HG02642 (cell line): ENCODE data around the gene JPH2.

ENCODE experiments used
- ATAC-seq: cut with Tn5 transposase; IDR thresholded peaks from one replicate; pipeline ENCODE4 v1.9.1; 2021; ENCODE audit warnings: mild to moderate bottlenecking; ENCODE audit not compliant: unreplicated experiment, poor library complexity

JPH2 gene

DNA sequence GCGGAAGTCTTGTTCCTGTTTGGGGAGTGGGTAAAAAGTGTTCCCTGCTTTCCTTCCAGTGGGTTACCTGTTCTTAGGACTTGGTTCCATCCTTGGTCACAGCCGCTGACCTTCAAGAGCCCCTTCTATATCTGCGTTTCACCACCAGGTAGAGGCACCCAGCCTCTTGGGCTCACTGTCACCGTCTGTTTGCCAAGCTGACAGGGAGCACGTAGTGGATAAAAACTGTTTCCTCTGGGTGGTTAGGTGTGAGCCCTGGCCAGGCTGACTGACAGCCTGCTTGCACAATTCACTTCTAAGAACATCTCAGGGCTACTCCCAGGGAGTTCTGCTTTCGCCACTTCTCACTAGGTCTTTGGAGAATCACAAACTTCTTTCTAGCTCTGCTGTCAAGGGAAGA is 1.8 kb upstream of the JPH2 start:
- ATAC-seq = no peak

DNA sequence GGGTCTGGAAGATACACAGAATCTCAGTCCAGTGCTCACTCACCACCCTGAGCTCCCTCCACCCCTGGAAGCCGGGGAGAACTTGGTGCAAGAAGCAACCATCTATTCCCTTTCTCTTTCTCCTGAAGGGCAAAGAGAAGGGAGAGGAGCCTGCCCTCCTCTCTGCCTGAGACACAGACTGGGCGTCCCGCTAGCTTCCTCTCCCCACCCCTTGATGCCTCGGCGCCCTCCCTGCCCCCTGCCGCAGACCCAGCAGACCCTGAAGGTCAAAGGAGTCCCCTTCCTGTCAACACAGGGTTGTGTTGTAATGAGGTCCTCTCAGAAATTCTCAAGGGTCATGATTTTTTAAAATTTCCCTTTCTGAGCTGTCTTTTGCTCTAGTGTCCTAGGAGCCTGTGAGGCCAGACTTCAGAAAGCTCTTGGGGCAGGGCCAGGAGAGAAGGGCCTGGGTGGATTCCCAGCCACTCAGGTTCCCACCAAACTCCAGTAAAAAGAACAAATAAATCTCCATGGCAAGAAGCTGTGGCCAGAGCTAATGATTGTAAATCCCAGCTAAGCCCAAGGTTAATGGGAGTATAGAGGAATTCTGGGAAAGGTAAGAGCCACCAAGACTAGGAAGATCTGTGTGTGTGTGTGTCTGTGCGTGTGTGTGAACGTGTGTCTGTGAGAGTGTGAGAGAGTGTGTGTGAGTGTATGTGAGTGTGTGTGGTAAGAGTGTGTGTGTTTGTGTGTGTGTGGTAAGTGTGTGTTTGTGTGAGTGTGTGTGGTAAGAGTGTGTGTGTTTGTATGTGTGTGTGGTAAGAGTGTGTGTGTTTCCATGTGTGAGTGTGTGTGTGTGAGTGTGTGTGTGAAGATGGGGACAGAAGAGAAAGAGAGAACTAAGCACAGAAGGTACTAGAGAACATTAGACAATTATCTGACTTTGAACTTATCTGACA is 1.1 kb upstream of the JPH2 start:
- no peak for ATAC-seq

DNA sequence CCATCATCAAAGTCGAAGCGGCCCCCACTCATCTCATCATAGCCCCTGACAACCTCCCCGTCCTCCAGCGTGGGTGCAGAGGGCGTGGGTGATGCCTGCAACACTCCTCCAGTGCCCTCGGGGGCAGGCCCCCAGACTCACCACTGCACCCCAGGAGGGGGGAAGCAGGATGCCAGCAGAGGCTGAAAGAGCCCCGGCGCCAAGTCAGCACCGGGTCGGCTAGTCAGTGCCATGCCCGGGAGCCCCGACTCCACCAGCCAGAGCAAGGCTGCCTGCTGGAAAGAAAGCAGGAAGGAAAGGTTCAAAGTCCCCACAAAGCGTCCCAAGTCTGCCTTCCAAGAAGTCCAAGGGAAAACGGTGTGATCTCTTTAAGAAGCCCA is 324 bp downstream of the JPH2 start:
- ATAC-seq = no peak

DNA sequence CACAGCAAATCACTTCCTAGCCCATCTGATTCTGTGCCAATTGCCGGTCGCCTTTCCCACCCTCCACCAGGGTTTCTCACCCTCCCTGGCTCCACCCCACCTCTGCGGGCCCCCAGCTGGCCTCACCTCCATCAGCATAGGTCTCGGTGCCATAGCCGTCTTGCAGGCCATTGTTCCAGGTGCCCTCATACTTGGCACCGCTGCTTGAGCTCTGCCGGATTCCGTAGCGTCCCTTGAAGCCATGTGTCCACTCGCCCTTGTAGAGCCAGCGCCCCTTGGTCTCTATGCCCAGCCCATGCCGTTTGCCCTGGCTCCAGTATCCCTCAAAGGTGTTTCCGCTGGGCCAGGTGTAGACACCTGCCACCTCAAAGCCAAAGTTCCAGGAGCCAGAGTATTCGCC is 787 bp downstream of the JPH2 start:
- no peak for ATAC-seq

DNA sequence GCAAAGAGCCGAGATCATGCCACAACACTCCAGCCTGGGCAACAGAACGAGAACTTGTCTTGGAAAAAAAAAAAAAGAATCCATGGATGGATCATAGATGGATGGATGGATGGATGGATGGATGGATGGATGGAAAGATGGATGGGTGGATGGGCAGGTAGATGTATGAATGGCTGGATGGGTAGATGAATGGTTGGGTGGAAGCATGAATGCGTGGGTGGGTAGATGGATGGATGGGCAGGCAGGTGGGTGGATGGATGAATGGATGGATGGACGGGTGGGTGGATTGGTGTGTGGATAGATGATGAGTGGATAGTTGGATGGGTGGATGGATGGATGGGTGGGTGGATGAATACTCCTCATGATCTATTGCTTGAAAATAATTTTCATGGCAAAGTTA is 1.4 kb downstream of the JPH2 start:
- no peak for ATAC-seq

DNA sequence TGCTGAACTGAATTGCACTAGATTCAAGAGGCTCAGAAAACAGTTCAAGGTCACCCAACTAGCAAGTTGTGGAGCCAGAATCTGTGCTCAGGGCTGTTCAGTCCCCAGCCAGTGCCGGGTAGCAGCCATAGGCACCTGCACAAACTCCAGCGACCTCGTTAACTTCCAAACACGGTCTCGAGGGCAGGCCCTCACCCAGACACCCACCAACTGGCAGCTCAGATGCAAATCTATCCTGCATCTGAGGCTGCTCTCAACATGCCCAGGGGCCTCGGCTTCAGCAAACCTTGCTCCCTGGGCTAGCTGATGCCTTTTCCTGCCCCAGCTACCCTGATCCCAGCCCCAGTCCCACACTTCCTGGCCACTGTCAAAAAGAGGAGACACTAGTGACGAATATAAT is 3.7 kb downstream of the JPH2 start:
- ATAC-seq = no peak

DNA sequence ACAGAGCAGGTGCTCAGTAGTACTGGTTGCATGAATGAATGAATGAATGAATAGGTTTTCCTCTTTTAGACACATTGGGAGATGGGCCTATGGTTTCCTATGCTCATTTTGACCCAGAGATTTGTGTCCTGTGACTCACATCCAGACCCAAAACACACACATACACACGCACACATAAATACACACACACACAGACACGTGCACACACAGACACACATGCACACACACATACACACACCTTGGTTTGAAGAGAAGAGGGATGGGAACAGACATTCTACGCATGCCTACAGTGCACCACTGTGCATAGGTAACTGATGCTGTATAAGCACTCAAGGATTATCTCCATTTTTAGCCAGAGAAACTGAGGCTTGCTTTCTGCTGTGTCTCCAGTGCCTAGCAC is 4.1 kb downstream of the JPH2 start:
- ATAC-seq = no peak

DNA sequence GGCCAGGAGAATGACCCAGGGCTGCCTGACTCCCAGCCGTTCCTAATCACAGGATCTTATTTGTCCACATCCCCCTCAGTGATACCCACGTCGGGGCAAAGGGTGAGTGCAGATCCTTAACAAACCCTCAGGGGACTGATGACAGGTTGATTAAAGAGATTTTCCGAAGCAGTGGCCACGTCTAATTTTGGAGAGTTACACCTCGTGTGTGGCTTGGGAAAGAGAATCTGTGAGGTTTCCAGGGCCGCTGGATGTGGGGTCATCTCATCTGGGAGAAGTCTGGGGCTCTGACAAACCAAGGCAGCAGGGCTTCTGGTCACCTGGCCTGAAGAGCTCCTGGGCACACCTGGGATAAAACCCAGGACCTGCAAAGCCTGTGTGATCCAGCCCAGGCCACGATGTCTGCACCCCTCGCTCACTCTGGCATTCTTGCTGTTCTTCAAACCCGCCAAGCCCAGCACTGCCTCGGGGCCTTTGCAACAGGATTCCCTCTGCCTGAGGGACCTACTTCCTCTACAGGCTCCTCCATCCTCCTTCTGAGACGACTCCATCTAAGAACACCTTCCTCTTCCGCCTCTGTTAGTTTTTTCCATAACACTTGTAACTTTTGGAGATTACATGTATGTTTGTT is 4.7 kb downstream of the JPH2 start:
- no peak for ATAC-seq

DNA sequence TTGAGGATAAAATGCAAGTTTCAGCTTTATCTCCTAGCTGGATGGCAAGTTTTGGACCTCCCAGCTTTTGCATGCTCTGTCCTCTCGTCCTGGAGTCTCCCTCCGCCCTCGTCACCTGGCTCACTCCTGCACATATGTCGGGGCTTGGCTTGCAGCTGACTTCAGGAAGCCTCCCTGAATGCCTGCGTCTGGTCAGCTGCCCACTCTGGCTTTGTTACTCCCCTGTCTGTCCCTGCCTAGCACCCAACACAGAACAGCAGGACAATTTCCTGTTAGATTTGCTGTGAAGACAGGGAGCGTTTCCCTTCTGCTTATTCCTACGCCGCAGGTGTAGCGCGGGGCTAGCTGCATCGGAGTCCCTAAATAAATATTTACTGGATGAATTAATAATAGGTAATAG is 5.4 kb downstream of the JPH2 start:
- ATAC-seq = no peak

DNA sequence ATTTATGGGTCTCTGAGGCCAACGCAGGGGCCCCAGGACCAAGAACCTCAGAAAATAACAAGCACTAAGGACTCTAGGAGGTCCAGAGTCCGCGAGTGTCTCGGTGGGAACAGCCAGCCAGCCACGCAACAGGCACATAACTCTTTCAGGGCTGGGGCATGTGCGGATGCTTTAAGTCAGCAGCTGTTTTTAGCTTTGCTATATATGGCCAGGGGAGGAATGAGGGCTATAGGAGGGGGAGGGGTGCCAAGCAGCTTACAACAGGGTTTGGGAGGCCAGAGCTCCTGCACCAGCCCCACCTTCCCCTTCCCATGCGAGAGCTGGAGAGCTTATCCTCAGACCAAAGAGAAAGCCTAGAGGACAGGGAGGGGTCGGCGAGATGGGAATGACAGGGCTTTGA is 6.2 kb downstream of the JPH2 start:
- ATAC-seq = no peak

DNA sequence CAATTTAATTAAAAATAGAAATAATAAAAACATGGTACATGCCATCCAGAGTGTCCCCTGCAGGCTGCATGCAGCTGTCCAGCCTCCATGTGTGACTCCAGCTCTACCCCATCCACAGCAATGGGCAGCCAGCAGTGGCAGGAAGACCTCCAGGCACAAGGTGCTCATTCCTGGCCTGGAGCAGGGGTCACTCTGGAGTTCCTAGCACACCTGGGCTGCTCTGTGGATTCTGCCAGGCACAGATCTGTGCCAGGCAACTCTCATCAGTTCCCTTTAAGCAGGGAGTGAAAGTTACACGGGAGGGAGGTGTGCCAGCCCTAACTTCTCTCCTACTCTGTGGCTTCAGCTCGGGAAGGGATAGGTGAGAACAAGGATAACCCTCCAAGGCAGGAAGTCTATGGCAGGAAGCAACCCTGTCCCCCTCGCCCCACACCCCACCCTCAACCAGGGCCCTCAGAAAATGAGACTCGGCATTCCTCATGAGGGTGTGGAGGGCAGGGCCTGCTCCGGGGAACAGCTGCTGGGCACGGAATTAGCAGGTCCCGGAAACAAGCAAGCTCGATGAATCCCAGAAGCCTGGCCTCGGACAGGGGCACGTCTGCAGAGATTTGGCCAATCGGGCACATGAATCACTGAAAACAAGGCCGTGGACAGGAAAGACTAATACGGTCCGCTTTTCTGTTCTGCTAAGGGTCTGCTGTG is 10.0 kb downstream of the JPH2 start:
- ATAC-seq = no peak

DNA sequence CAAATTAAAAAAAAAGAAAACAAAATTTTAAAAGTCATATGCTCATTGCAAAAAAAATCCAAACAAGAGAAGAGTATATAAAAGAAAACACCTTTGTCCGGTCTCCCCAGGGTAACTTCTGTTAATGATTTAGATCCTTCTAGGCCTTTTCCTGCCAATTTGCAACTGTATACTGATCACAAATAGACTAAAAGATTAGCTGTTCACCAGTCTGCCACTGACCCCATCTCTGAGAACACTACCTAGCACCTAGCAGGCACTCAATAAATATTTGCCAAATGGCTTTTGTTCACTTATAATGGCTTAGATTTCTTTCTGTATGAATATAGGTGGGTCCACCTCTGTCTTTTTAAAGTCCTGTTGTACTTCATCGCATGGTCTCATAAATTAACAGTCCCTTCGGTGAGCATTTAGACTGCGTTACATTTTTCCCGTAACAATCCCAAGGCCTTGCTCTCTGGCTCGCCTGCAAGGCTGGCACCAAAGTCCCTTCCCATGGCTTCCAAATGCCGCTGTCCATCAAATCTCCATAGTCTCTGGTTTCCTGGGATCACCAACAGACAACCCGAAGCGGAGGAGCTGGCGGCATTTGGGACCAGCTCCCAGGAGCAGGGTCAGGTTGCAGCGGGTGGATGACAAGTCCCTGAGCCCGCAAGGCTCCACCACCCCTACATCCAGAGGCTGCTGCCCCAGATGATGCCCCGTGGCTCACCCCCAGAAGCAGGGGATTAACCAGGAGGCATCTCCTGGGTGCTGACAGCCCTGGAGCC is 11.8 kb downstream of the JPH2 start:
- ATAC-seq = no peak

DNA sequence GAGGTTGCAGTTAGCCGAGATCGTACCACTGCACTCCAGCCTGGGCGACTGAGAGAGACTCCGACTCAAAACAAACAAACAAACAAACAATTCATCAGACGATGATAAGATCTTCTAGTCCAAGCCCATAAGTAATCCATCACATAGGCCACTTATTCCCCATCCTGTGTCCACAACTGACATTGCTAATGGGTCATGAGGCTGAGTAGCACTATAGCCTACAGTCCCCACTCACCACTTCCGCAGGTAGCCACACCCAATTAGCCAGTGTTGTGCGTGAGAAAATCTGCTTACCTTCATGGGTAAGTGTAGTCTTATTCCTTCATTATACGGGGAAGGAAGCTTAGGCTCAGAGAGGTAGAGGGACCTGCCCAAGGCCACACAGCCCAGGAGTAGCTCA is 13.1 kb downstream of the JPH2 start:
- no peak for ATAC-seq

DNA sequence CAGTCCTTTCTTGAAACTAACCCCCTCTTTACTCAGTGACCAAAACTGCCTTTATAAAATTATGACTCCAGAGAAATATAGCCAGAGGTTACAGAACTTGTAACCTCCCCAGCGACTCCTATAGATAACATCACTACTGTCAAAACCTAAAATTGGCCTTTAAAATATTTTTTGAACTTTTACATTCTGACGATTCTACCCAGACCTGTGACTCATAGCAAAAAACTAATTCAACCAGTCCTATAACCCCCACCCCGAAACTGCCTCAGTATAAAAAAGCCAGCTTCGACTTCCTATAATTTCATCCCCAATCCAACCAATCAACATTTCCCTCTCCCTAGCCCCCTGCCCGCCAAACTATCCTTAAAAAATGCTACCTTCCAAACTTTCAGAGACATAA is 13.9 kb downstream of the JPH2 start:
- no peak for ATAC-seq

DNA sequence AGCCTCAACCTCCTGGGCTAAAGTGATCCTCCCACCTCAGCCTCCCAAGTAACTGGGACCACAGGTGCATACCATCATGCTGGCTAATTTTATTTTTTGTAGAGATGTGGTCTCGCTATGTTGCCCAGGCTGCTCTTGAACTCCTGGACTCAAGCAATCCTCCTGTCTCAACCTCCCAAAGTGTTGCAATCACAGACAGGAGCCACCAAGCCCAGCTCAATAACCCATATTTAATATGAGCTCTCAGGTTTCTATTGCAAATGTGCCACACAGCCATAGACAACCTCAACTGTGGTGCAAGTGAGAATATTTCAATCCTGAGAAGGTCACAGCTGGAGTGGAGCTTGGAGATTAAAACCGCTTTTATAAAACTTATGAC is 14.4 kb downstream of the JPH2 start:
- no peak for ATAC-seq

DNA sequence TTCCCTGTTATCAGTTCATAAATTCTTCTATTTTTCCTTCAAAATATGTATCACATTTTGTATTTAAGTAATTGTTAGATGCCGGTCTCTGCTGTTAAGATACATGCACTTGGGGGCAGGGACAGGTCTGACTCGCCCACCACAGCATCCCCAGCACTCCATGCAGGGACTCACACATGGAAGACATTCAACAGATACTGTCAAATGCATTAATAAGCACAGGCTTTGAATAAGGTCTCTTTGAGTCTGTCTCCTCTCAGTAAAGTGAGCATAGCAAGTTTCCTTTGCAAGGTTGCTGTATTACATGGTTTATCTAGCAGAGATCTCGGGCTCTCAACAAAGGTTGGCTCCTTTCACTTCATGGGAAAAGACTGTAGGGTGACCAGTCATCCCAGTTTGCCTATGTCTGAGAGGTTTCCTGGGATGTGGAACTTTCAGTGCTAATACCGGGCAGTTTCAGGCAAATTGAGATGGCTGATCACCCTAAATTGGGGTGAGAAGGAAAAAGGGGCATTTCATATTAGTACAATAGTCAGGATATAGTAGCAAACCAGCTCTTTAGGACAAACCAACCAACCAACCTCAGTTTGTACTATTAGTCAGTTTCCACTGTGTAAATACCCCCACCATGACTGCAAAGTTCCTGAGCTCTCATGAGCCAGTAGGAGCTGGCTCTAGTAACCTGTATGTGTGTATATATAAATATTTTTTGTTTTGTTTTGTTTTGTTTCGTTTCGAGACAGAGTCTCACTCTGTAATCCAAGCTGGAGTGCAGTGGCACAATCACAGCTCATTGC is 15.0 kb downstream of the JPH2 start:
- ATAC-seq = no peak

DNA sequence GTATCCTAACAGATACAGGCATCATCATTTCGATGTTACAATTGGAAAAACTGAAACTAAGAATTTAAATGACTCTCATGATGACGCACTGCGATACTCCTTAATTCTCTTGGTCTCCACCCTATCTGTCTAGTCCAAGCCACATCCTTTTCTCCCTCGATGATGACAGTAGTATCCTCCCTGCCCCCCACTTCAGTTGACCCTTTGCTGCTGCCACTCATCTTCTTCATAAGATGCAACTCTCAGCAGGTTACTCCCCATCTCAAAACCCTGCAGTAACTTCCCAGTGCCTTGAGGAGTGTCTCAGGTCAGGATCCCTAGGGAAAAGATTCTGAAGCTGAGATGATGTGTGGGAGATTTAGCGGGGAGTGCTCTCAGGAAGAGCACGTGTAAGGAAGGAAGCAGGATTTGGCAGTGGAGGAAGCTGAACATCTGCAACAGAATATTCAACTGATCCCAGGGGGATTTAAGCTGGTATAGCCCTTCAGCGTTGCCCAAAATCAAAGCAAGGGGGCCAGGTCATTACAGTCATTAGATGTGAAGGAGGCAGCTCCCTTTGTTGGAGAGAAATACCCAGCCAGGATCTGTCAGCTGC is 16.1 kb downstream of the JPH2 start:
- no peak for ATAC-seq

DNA sequence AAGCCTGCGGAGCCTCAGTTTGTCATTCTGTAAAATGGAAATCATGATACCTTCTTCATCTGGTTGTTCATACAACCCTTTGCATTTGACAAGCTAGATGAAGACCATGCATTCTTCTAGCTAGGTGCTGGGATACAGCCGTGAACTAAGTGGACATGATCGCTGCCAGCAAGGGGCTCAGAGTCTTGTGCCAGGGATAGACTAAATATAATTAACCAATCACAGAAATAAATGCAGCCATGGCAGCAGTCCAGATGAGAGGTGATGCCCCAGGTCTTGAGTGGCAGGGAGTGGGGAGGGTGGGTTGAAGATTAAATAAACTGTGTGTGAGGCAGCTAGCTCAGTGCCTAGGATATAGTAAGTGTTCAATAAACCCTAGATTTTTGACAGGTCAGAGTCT is 19.3 kb downstream of the JPH2 start:
- no peak for ATAC-seq

DNA sequence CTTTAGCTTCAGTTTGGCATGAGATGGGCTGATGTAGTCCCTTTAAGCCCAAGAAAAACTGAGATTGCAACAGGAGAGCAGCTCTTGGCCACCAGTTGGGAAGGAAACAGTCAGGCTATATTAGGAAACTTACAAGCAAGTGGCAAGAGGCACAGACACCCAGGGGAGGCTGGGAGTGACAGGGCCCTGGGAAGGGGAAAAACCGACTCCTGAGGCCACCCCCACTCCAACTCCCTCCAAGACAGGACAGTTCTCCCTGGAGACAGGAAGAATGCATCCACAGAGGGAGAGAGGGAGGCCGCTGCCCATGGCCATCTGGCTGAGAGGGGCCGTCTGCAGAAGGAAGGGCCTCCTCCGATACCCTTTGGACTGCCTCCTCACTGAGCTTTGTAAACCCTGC is 20.5 kb downstream of the JPH2 start:
- no peak for ATAC-seq

DNA sequence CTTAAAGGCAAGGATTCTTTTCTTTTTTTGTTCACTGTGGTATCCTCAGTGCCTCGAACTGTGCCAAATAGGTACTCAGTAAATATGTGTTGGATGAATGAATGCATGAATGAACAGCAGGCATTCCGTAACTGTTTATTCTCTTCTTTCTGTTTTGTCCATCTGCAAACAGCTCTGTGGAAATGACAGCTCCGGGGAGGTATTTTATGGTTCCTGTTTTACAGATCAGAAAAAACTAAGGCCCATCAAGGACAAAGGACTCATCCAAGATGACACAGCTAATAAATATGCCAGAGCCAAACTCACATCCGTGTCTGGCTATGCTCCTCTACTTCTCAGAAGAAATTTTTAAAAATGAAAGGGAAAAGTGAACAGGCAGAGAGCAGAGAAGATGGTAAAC is 21.0 kb downstream of the JPH2 start:
- no peak for ATAC-seq
